Endometrial microvascular endothelial cells (primary cell): ENCODE data around the gene GPD1L. TPM values are rescaled to one million over a fixed set of nuclear protein-coding genes. Genes with fewer than 3 reads are reported as not detected.

Experiments used
- in situ Hi-C: cut with HindIII; loops from 2 replicates; pipeline ENCODE4 v1.10.0; 2017; ENCODE audit warnings: low sequenced_read_pairs, low pct_unique_long_range_greater_than_20kb; ENCODE audit errors: inconsistent ontology term
- total RNA-seq: library from RNA; depleted of rRNA; stranded (reverse); fragments of >200 nt; gene quantifications from one replicate; pipeline ENCODE4 v1.2.3, GENCODE V29; 2015; ENCODE audit errors: inconsistent ontology term

The GPD1L gene
- total RNA-seq, 1 donor from 2014 or later = 22.4 TPM

DNA sequence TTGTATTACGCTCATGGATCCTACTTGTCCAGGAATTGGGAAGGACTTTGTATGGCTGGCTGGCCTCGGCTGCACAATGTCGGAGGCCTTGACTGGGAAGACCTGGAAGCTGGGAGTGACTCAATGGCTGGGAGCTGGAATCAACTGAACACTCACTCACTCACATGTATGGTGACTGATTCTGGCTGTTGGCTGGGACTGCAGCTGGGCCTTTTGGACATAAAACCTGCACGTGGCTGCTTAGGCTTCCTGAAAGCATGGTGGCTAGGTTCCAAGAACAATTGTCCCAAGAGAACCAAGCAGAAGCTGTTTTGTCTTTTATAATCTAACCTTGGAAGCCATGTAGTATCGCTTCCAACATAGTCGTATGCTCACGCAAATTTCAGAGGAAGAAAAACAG, 94.1 kb downstream of the GPD1L start:
- in situ Hi-C loops = no loop called here

GRCh38 chr3:32200992-32201758, 94.8 kb downstream of the GPD1L start:
- in situ Hi-C loops = no loop called here

DNA sequence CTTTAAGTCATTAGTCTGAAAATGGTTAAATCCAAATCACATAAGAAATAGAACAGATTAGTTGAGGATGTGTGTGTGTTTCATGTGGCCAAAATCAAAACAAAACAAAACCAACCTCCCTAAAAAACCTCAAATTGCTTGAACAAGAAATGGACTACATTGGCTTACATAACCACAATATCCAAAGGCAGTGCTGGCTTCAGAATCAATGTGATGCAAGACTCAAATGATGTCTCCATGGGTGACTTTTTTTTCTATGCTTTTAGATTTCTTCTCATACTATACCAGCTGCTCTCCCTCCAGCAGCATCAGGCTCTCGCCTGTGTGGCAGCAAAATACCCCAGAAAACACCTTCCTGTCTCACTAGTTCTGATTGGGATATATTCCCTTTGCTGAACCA, 96.1 kb downstream of the GPD1L start:
- in situ Hi-C loops = no loop called here

- in situ Hi-C loops = no loop called here
These were observed 97.4 kb downstream of the GPD1L start for GRCh38 chr3:32203854-32204253.

GRCh38 chr3:32208447-32208846, 102.0 kb downstream of the GPD1L start:
- in situ Hi-C loops = no loop called here

DNA sequence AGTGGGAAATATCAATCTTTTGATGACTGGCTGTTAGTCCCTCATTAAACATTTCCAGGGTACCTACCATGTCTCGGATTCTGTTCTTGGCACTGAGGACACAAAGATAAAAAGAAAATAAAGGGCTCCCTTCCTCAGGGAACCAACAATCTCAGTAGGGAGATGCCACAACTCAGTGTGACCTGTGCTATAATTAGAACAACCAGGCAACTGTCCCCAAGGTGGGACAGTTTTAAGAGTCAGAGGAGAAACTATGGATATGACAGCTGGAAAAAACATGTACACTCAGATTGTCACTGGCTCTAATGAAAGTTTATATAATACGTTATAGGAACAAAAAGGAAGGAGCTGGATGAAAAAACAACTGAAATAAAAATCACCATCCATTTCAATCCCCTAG, 108.8 kb downstream of the GPD1L start:
- in situ Hi-C loops = no loop called here

DNA sequence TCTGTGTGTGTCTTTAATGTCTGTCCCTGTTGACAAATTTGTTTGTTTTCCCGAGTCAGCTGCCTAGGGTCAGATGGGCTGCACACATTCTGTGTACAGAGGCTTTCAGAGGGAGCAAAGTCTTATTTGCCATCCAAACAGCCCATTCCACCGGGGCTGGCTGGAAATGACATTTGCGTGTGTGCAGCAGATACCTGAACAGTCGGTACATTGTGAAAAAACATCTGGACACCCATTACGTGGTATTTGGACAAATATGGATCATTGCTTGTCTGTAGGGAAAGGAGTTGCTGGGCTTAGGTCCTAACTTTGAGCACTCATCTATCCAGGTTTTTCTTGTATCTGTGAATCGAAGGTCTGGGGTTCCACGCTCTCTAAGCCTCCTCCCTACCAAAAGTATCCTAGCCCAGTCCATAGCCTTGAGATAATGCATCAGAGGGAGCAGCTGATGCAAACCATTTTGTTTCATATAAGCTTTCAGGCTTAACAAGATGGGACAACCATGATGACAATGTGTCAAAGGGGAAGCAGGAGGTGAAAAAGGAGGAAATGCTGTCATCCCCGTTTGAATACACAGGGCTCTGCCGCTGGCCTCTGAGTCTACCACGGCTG, 109.9 kb downstream of the GPD1L start:
- in situ Hi-C loops = no loop called here

- in situ Hi-C loops = no loop called here
These were observed 110.9 kb downstream of the GPD1L start for GRCh38 chr3:32217339-32217738.

Other genes starting within 250 kb of the GPD1L start
- gene OSBPL10, start 125.4 kb upstream of the GPD1L start, total RNA-seq = 23.3 TPM
- 2.0 TPM for gene ZNF860, start 124.9 kb upstream of the GPD1L start, total RNA-seq
- gene CMTM8, start 132.1 kb downstream of the GPD1L start, total RNA-seq = 4.7 TPM